ENCODE results near the gene GLIPR2.
"Not testable (repeated sequence)": the region's sequence is repeated elsewhere in the genome, so short reads cannot be mapped to it uniquely, and the experiment has no call there.

GLIPR2 gene

GRCh38 chr9:36177571-36177970 is 41.0 kb downstream of the GLIPR2 start:
- no peak for TF ChIP-seq CTCF (IDR thresholded peaks at IDR 0.05; ENCODE audit: low read depth, low read length)
- no peak for DNase-seq (ENCODE audit: low read depth in 2 of 2)

GRCh38 chr9:36180243-36180642 is 43.7 kb downstream of the GLIPR2 start:
- not testable (repeated sequence) for DNase-seq (ENCODE audit: low read depth in 2 of 2); H3K4me3 ChIP-seq (replicated peaks in 1 of 2; ENCODE audit: low read depth in 2 of 2, low read length in 2 of 2)

More at GRCh38 chr9:36177571-36177970, 41.0 kb downstream of the GLIPR2 start:
- no peak overlapping the region for H3K4me3 ChIP-seq (replicated peaks in 1 of 2; ENCODE audit: low read depth in 2 of 2, low read length in 2 of 2)

DNA sequence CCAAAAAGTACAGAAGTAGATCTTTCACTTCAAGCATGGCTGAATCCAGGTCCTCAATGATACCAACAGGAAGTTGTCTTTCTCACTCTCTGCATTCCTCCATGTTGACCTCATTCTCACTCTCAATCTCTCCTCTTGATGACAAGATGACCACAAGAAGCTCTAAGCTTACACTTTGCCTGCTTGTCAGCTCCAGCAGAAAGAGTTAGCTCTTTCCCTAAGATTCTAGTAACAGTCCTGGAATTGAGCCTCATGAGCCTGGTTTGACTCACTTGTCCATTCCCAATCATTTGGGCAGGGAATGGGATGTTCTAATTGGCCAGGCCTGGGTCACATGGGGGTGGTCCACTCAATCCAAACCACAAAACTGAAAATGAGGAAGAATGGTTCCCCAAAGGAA is 50.9 kb downstream of the GLIPR2 start:
- DNase-seq (ENCODE audit: low read depth in 2 of 2) = peak; percentile 73 to 77
- no peak for TF ChIP-seq CTCF (IDR thresholded peaks at IDR 0.05; ENCODE audit: low read depth, low read length)
- no peak overlapping the region for H3K4me3 ChIP-seq (replicated peaks in 1 of 2; ENCODE audit: low read depth in 2 of 2, low read length in 2 of 2)

DNA sequence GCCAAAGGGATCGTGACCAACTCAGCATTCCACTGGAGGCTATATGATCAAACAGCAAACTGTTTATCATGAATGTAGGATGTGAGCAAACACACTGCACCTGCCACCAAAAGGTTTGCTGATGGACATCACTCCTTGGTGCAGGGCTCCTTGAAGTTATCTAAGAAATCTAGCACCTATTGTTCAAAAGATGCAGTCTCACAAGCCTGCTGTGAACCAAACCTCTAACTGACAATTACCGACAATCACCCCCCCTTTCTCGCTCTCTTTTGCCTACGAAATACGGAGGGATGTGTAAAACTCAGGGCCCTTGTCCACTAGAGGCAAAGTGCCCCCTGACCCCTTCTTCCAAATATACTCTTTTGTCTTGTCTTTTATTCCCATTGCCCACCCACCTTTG is 51.7 kb downstream of the GLIPR2 start:
- no peak for TF ChIP-seq CTCF (IDR thresholded peaks at IDR 0.05; ENCODE audit: low read depth, low read length)
- DNase-seq (ENCODE audit: low read depth in 2 of 2) = no peak
- no peak overlapping the region for H3K4me3 ChIP-seq (replicated peaks in 1 of 2; ENCODE audit: low read depth in 2 of 2, low read length in 2 of 2)

- TF ChIP-seq CTCF (IDR thresholded peaks at IDR 0.05; ENCODE audit: low read depth, low read length) = no peak
- peak in 1 of 2 donors; percentile 32 for DNase-seq (ENCODE audit: low read depth in 2 of 2)
Observed at GRCh38 chr9:36189976-36190375, 53.4 kb downstream of the GLIPR2 start.

DNA sequence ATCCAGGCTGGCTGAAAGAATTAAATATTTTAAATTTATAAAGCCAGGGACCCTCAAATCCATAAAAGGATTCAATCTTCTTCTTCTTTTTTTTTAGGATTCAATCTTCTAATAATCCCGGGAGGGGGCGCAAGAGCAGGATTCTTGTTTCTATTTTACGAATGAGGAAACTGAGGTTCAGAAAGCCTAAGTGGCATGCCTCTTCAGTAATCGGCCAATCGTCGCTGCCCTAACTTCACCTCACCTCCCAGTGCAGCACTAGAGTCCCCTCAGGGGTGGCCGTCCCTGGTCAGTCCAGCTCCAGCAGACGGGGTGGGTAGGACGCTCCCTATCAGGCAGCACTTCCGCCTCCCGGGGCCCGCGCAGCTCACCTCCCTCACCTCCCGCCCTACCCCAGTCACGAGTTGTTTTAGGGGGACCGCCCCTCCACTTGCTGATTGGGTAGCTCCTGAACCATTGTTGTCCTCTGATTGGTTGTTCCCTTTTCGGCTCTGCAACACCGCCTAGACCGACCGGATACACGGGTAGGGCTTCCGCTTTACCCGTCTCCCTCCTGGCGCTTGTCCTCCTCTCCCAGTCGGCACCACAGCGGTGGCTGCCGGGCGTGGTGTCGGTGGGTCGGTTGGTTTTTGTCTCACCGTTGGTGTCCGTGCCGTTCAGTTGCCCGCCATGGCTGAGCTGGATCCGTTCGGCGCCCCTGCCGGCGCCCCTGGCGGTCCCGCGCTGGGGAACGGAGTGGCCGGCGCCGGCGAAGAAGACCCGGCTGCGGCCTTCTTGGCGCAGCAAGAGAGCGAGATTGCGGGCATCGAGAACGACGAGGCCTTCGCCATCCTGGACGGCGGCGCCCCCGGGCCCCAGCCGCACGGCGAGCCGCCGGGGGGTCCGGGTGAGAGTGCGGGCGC is 54.1 kb downstream of the GLIPR2 start, which contains the start of gene CLTA:
Gene CLTA, plus strand, starts transcription at position 534 of the 902 bp plus-strand sequence. Its CDS starts 136 bp downstream, at position 670.
- peak; percentile 99 for DNase-seq (ENCODE audit: low read depth in 2 of 2)
- peak within 1 kb of the TSS; percentile 73 to 74 for H3K4me3 ChIP-seq (replicated peaks in 1 of 2; ENCODE audit: low read depth in 2 of 2, low read length in 2 of 2)
- TF ChIP-seq CTCF (IDR thresholded peaks at IDR 0.05; ENCODE audit: low read depth, low read length) = peak; percentile 59

More at GRCh38 chr9:36189976-36190375, 53.4 kb downstream of the GLIPR2 start:
- H3K4me3 ChIP-seq (replicated peaks in 1 of 2; ENCODE audit: low read depth in 2 of 2, low read length in 2 of 2) = peak overlapping the region; percentile 73 to 74

GRCh38 chr9:36191290-36191645 is 54.7 kb downstream of the GLIPR2 start:
- TF ChIP-seq CTCF (IDR thresholded peaks at IDR 0.05; ENCODE audit: low read depth, low read length) = no peak

More at GRCh38 chr9:36191290-36191645, 54.7 kb downstream of the GLIPR2 start:
- peak overlapping the region; percentile 73 to 74 for H3K4me3 ChIP-seq (replicated peaks in 1 of 2; ENCODE audit: low read depth in 2 of 2, low read length in 2 of 2)
- peak; percentile 28 to 31 for DNase-seq (ENCODE audit: low read depth in 2 of 2)
